ENCODE data around the gene AP3B1. TPM values are rescaled to one million over a fixed set of nuclear protein-coding genes. Genes with fewer than 3 reads are reported as not detected.

Gene AP3B1
- total RNA-seq, 1 experiment from 2014 or later, result 41.8 TPM

DNA sequence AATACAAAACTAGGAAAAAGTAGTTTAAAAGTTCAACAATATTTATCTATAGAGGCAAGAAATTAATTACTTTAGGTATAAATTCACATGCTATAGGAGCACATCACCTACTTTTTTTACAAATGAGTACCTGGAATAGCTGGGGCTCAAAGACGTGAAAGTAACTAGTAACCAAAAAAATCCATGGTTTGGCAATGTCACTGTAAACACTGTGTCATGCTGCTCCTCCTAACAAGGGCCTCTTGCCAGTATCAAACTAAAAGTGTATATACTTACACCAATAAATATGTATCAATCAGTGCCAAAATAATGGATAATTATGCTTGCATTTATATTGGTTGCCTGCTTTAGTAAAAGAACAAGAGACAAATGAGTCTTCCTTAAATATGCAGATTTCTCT, 78.9 kb downstream of the AP3B1 start:
- H3K27me3 Mint-ChIP-seq (ENCODE audit: low read depth), result no peaks in the 10 kb centered on the region
- H3K23me2 ChIP-seq (ENCODE audit: insufficient read length, low read depth, low read length, poor library complexity, severe bottlenecking), result no peaks in the 10 kb centered on the region
- no peak overlapping the region for H3K23ac ChIP-seq (ENCODE audit: insufficient read length, low read depth, low read length)
- H4K20me1 ChIP-seq (ENCODE audit: control insufficient read depth, insufficient read depth, insufficient read length), result no peaks in the 10 kb centered on the region
- H2BK120ac ChIP-seq (ENCODE audit: low read depth, low read length, poor library complexity, severe bottlenecking), result no peak overlapping the region
- no peaks in the 10 kb centered on the region for H3K4me1 ChIP-seq (ENCODE audit: insufficient read depth, low read length)
- no peak overlapping the region for H2BK12ac ChIP-seq (ENCODE audit: insufficient read length, low read depth, low read length)
- no peak overlapping the region for H2BK5ac ChIP-seq (ENCODE audit: insufficient read length, low read length)
- no peaks in the 10 kb centered on the region for H3K9me3 Mint-ChIP-seq
- H3K27me3 ChIP-seq (ENCODE audit: insufficient read depth, low read length), result no peaks in the 10 kb centered on the region
- H3K79me2 ChIP-seq (ENCODE audit: insufficient read depth, low read length), result no peaks in the 10 kb centered on the region
- no peak overlapping the region for H2AFZ ChIP-seq (ENCODE audit: low read length)
- H3K4me2 ChIP-seq (ENCODE audit: insufficient read depth, insufficient read length, low read length), result no peak overlapping the region
- H3K36me3 Mint-ChIP-seq (ENCODE audit: insufficient read depth in 1 of 3, low read depth in 3 of 3), result peaks cover under 1 to 4% (median 3%) of the 10 kb centered on the region in 3 experiments; a peak in 5 of 7 replicates
- H3K4me1 Mint-ChIP-seq, result peaks cover 7 to 10% of the 10 kb centered on the region in 2 experiments
- H3K9ac ChIP-seq (ENCODE audit: extremely low read depth, insufficient read length, low read length), result no peak overlapping the region
- no peak for DNase-seq
- no CpG with 5 or more reads among the region's 1 CpG for whole genome bisulfite sequencing (ENCODE audit: extremely low coverage, insufficient read length, low lambda C conversion rate)
- H3K27ac ChIP-seq (ENCODE audit: insufficient read length, low read depth, low read length), result no peak overlapping the region
- no peak overlapping the region for H2AK5ac ChIP-seq (ENCODE audit: insufficient read length, low read length)
- H3K4me3 Mint-ChIP-seq, result no peak overlapping the region
- no peak overlapping the region for H4K8ac ChIP-seq (replicated peaks; ENCODE audit: insufficient read length, low read depth, low read length)
- H2BK15ac ChIP-seq (ENCODE audit: low read depth, low read length), result no peak overlapping the region
- H3T11ph ChIP-seq (ENCODE audit: low read length), result no peak overlapping the region
- H3K14ac ChIP-seq (ENCODE audit: insufficient read depth, low read length), result no peak overlapping the region
- no peak overlapping the region for H3K4ac ChIP-seq (ENCODE audit: low read depth, low read length)
- H2BK20ac ChIP-seq (ENCODE audit: low read depth, low read length, poor library complexity, severe bottlenecking), result no peak overlapping the region
- no peak overlapping the region for H3K18ac ChIP-seq (ENCODE audit: insufficient read length, low read depth, low read length)
- H3K9me3 ChIP-seq (ENCODE audit: control insufficient read depth, low read depth, low read length), result no peaks in the 10 kb centered on the region
- H3K56ac ChIP-seq (ENCODE audit: insufficient read length, low read depth, low read length), result no peak overlapping the region
- TF ChIP-seq, protein P1, sequence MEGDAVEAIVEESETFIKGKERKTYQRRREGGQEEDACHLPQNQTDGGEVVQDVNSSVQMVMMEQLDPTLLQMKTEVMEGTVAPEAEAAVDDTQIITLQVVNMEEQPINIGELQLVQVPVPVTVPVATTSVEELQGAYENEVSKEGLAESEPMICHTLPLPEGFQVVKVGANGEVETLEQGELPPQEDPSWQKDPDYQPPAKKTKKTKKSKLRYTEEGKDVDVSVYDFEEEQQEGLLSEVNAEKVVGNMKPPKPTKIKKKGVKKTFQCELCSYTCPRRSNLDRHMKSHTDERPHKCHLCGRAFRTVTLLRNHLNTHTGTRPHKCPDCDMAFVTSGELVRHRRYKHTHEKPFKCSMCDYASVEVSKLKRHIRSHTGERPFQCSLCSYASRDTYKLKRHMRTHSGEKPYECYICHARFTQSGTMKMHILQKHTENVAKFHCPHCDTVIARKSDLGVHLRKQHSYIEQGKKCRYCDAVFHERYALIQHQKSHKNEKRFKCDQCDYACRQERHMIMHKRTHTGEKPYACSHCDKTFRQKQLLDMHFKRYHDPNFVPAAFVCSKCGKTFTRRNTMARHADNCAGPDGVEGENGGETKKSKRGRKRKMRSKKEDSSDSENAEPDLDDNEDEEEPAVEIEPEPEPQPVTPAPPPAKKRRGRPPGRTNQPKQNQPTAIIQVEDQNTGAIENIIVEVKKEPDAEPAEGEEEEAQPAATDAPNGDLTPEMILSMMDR (conservative IDR thresholded peaks at IDR 0.05), result no peak
- H4K91ac ChIP-seq (ENCODE audit: insufficient read length, low read depth, low read length), result no peak overlapping the region
- H4K5ac ChIP-seq (ENCODE audit: insufficient read length, low read depth, low read length), result no peak overlapping the region
- no peaks in the 10 kb centered on the region for H3K79me1 ChIP-seq (ENCODE audit: insufficient read depth, low read depth, low read length, poor library complexity, severe bottlenecking)
- no peak overlapping the region for H3K27ac Mint-ChIP-seq

Measured in H9 (cell line).